HFFc6 (cell line): ENCODE data around the gene LENEP. TPM values are rescaled to one million over a fixed set of nuclear protein-coding genes. Genes with fewer than 3 reads are reported as not detected.

Experiments
- DNase-seq: peaks from one replicate; pipeline ENCODE4 v3.0.0-alpha.2; 2018
- H3K27ac Mint-ChIP-seq: 2 replicates; pipeline ENCODE4 v1.8.0; 2020; ENCODE audit warnings: mild to moderate bottlenecking, mixed read lengths
- H3K27me3 Mint-ChIP-seq: 2 replicates; pipeline ENCODE4 v1.8.0; 2021; ENCODE audit warnings: mild to moderate bottlenecking, moderate library complexity, mixed read lengths; ENCODE audit not compliant: insufficient read depth
- H3K36me3 Mint-ChIP-seq: 2 replicates; pipeline ENCODE4 v1.8.0; 2021; ENCODE audit warnings: low read depth, mixed read lengths
- H3K4me1 Mint-ChIP-seq: 2 replicates; pipeline ENCODE4 v1.8.0; 2020; ENCODE audit warnings: low read depth, mixed read lengths
- H3K4me3 Mint-ChIP-seq: 2 replicates; pipeline ENCODE4 v1.8.0; 2020; ENCODE audit warnings: mild to moderate bottlenecking, moderate library complexity, mixed read lengths
- H3K9me3 Mint-ChIP-seq: 2 replicates; pipeline ENCODE4 v1.8.0; 2020; ENCODE audit warnings: mild to moderate bottlenecking, mixed read lengths
- total RNA-seq, 6 experiments: library from RNA; stranded (reverse); fragmentation: NEBNext Ultra II Directional; extraction: Animal tissue kit (Norgen Biotek cat#: 25700); gene quantifications; 2 replicates in 1 of 6; 3 replicates in 5 of 6; pipeline ENCODE4 v1.2.3, GENCODE V29; 2021
- TF ChIP-seq, protein P1 (sequence below): fragments of 200-600 bp; sonication (generic); IDR thresholded peaks from 2 replicates; pipeline ENCODE4 v1.5.0; 2021; ENCODE audit warnings: antibody characterized with exemption, mild to moderate bottlenecking

LENEP gene
- total RNA-seq, 6 experiments from 2014 or later, result 0.46 TPM; not detected in 5

DNA sequence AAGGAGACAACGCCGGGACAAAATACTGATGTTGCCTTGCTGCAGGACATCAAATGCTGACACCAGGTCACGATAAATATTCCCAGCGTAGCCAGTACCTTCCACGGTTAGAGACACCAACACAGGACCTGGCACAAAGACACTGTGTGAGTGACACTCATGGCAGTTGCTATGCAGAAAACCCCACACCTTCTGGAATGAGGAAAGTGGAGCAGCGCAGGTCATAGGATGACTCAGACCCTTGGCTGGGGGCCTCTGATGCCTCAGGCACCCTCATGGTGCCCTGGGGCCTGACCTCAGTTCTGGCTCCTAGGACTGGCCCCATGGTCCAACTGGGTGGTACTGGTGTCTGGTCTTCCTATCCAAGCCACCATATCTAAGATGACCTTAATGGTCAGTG lies 33.2 kb downstream of the LENEP start:
- Mint-ChIP-seq H3K9me3 (no peaks in the 10 kb centered on the region), H3K4me1 (peaks cover 12% of the 10 kb centered on the region), H3K4me3 (no peak overlapping the region), H3K27ac (no peak overlapping the region), H3K27me3 (peaks cover 8% of the 10 kb centered on the region), H3K36me3 (no peaks in the 10 kb centered on the region)
- peak; percentile 29 for DNase-seq
- TF ChIP-seq, protein P1, sequence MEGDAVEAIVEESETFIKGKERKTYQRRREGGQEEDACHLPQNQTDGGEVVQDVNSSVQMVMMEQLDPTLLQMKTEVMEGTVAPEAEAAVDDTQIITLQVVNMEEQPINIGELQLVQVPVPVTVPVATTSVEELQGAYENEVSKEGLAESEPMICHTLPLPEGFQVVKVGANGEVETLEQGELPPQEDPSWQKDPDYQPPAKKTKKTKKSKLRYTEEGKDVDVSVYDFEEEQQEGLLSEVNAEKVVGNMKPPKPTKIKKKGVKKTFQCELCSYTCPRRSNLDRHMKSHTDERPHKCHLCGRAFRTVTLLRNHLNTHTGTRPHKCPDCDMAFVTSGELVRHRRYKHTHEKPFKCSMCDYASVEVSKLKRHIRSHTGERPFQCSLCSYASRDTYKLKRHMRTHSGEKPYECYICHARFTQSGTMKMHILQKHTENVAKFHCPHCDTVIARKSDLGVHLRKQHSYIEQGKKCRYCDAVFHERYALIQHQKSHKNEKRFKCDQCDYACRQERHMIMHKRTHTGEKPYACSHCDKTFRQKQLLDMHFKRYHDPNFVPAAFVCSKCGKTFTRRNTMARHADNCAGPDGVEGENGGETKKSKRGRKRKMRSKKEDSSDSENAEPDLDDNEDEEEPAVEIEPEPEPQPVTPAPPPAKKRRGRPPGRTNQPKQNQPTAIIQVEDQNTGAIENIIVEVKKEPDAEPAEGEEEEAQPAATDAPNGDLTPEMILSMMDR, result no peak

DNA sequence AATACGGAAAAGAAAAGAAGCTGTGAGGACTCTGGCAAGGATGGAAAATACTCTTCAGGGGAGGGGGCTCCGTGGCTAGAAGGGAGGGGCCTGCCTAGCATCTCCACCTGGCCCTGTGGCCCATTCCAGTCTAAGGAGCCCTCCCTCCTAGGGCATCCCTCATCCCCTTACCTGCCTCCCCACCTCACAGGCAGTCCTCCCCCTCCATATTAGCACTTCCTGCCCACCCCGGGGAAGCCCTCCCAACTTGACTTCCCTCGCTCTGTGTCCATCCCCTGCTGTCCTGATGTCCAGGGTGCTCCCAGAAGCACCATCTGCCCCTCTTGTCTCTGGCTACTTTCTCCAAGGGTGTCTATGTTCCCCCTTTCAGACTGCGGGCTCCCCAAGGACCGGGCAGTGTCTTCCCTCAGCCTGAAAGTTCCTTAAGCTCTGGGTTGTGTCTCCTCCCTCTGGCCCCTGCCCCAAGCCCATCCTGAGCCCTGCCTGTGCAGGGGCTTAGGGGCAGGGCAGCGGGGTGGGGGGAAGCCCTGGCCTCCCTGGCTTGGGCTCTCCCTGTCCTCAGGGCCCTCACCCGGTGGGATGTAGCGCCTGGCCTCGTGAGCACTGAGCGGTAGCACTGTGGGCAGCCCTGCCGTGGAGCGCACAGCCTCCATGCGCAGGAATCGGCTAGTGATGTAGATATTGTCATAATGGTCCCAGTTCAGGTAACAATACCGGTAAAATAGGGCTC lies 36.3 kb downstream of the LENEP start:
- DNase-seq, result no peak
- Mint-ChIP-seq H3K9me3 (no peaks in the 10 kb centered on the region), H3K36me3 (no peaks in the 10 kb centered on the region), H3K27me3 (peaks cover 30% of the 10 kb centered on the region), H3K4me3 (no peak overlapping the region), H3K4me1 (peaks cover 6% of the 10 kb centered on the region; the same call in 1 of the 2 replicates), H3K27ac (no peak overlapping the region)
- TF ChIP-seq, protein P1, result no peak

DNA sequence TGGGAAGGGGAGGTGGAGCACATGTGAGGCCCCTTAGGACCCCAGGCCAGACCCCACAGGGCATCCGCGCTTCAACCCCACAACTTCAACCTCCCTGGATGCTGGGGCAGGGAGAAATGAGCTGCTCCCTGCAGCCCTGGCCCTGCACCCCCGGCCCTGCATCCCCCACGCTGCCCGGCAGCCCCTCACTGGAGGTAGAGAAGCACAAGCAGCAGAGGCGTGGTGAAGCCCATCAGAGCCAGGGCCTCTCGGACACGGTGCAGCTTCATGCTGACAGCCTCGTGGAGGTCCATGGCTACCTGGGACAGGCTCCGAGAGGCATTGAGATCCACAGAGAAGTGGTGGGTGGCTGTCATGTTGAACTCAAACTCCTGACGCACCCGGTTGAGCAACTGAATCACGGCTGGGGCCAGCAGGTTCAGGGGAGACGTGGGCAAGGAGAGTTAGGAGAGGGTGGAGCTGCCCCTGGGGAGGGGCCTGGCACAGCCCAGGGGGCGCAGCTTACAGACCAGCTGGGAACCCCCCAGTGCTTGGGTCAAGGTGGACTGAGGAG lies 36.9 kb downstream of the LENEP start:
- Mint-ChIP-seq H3K9me3 (no peaks in the 10 kb centered on the region), H3K27me3 (peaks cover 37% of the 10 kb centered on the region), H3K4me3 (no peak overlapping the region), H3K27ac (no peak overlapping the region), H3K36me3 (no peaks in the 10 kb centered on the region), H3K4me1 (peaks cover 6% of the 10 kb centered on the region; the same call in 1 of the 2 replicates)
- no peak for DNase-seq
- TF ChIP-seq, protein P1, result no peak

DNA sequence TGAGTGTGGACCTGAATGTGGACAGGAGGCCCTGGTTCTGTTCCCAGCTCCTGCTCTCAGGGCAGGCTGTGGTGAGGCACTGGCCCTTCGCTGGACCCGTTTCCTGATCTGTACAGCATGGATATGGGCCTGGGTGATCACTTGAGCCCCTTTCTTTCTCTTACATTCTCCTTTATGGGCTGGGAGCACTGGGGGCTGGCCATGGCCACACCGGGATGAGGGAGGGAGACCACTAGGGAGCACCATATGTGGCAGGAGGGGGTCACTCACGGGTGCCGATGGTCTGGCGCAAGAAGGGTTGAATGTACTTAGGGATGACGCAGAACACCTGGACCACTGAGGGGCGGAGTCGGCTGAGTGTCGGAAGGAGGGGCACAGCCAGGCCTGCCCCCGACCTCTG lies 37.5 kb downstream of the LENEP start:
- no peak overlapping the region for H3K4me3 Mint-ChIP-seq
- H3K9me3 Mint-ChIP-seq, result no peaks in the 10 kb centered on the region
- peaks cover 37% of the 10 kb centered on the region for H3K27me3 Mint-ChIP-seq
- no peak for DNase-seq
- TF ChIP-seq, protein P1, result no peak
- H3K4me1 Mint-ChIP-seq, result peaks cover 6% of the 10 kb centered on the region; the same call in 1 of the 2 replicates
- H3K36me3 Mint-ChIP-seq, result no peaks in the 10 kb centered on the region
- no peak overlapping the region for H3K27ac Mint-ChIP-seq

DNA sequence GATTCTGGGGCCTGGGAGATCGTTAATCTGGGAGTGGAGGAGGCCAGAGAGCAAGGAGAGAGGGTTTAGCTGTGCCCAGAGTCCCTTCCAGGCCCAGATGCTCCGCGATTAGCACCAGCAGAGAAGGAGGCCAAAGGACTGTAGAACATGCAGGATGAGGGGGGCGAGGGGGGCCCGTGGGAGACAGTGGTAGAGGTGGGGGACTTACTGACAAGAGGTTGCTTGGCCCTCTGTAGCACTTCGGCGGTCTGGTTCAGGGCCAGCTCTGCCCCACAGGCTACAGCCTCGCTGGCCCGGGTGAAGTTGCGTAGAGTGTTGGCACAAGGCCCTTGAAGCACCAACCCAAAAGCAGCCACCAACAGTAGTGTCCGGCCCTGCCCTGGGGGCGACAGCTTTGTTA lies 39.5 kb downstream of the LENEP start:
- TF ChIP-seq, protein P1, result no peak
- H3K36me3 Mint-ChIP-seq, result no peaks in the 10 kb centered on the region
- no peak overlapping the region for H3K27ac Mint-ChIP-seq
- H3K9me3 Mint-ChIP-seq, result no peaks in the 10 kb centered on the region
- H3K4me1 Mint-ChIP-seq, result no peaks in the 10 kb centered on the region
- no peak for DNase-seq
- H3K4me3 Mint-ChIP-seq, result no peak overlapping the region
- peaks cover 51% of the 10 kb centered on the region for H3K27me3 Mint-ChIP-seq
